Loucy (cell line): ENCODE results near the gene MEIS1.

ENCODE experiments used
- H2AFZ ChIP-seq: fragments of 200-600 bp; sonication (generic); 2 replicates; pipeline ENCODE4 v1.6.0; 2016; ENCODE audit warnings: antibody characterized with exemption, mild to moderate bottlenecking, low read length, moderate library complexity
- H3F3A ChIP-seq: fragments of 200-600 bp; 2 replicates; pipeline ENCODE4 v1.6.0; 2016; ENCODE audit warnings: antibody characterized with exemption, low read depth, mild to moderate bottlenecking
- H3K27me3 ChIP-seq: fragments of 200-600 bp; sonication (generic); 2 replicates; pipeline ENCODE4 v1.6.1; 2014; ENCODE audit warnings: low read length, mild to moderate bottlenecking; ENCODE audit not compliant: insufficient read depth, poor library complexity, severe bottlenecking
- H3K36me3 ChIP-seq: fragments of 200-600 bp; sonication (generic); 2 replicates; pipeline ENCODE4 v1.6.1; 2016; ENCODE audit warnings: low read length; ENCODE audit not compliant: insufficient read depth
- H3K4me1 ChIP-seq: fragments of 200-600 bp; sonication (generic); 2 replicates; pipeline ENCODE4 v1.5.1; 2014; ENCODE audit warnings: low read length, mild to moderate bottlenecking; ENCODE audit not compliant: insufficient read depth, poor library complexity, severe bottlenecking
- H3K4me2 ChIP-seq: fragments of 200-600 bp; sonication (generic); 2 replicates; pipeline ENCODE4 v1.6.0; 2014; ENCODE audit warnings: antibody characterized with exemption, low read length, low read depth, mild to moderate bottlenecking; ENCODE audit not compliant: poor library complexity, severe bottlenecking
- H3K4me3 ChIP-seq: fragments of 200-600 bp; sonication (generic); 2 replicates; pipeline ENCODE4 v1.5.1; 2014; ENCODE audit warnings: low read length, mild to moderate bottlenecking, mixed read lengths; ENCODE audit not compliant: poor library complexity, severe bottlenecking
- H3K79me2 ChIP-seq: fragments of 200-600 bp; sonication (generic); 2 replicates; pipeline ENCODE4 v1.6.1; 2014; ENCODE audit warnings: low read length; ENCODE audit not compliant: insufficient read depth
- H3K9ac ChIP-seq: fragments of 200-600 bp; sonication (generic); 2 replicates; pipeline ENCODE4 v1.6.0; 2014; ENCODE audit warnings: mild to moderate bottlenecking, low read depth, low read length, moderate library complexity; ENCODE audit not compliant: poor library complexity, severe bottlenecking
- H3K9me2 ChIP-seq: fragments of 200-600 bp; sonication (generic); replicated peaks from 2 replicates; pipeline ENCODE4 v1.6.1; 2016; ENCODE audit warnings: low read depth, low read length, mixed read lengths
- H3K9me3 ChIP-seq: fragments of 200-600 bp; sonication (generic); 2 replicates; pipeline ENCODE4 v1.6.1; 2014; ENCODE audit warnings: mild to moderate bottlenecking, antibody characterized with exemption, low read length, low read depth; ENCODE audit not compliant: insufficient read depth
- H4K20me1 ChIP-seq: fragments of 200-600 bp; sonication (generic); 2 replicates; pipeline ENCODE4 v1.6.0; 2014; ENCODE audit warnings: antibody characterized with exemption, low read length, mild to moderate bottlenecking; ENCODE audit not compliant: insufficient read depth, poor library complexity, severe bottlenecking
- EZH2phosphoT487 ChIP-seq: fragments of 200-600 bp; IDR thresholded peaks from 2 replicates; pipeline ENCODE4 v1.6.1; 2018; ENCODE audit warnings: antibody characterized with exemption, mild to moderate bottlenecking, moderate library complexity, borderline replicate concordance
- TF ChIP-seq, protein P1 (sequence below): fragments of 200-600 bp; sonication (generic); conservative IDR thresholded peaks from 2 replicates; pipeline ENCODE4 v1.5.1; 2014; ENCODE audit warnings: mild to moderate bottlenecking, antibody characterized with exemption, low read length

Gene MEIS1

DNA sequence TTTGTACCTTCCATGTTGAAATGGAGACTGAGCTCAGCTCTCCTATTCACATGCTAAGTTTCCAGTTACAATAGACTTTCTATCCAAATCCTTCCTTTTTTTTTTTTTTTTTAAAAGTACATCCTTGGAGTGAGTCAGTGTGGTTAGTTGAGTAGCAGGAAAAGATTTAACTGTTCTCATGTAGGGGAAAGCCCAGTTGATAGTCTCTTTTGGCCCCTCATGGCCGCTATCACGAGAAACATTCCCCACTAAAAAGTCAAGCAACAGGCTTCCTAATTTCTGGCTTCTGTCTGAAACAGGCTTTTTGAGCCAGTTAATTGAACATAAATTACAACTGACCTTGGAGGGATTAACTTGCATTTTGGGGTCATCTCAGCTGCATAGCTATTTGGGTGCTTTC lies 161.3 kb downstream of the MEIS1 start:
- Histone ChIP-seq H3K9me2 (no peaks in the 10 kb centered on the region), H3K4me3 (no peak overlapping the region), H3K79me2 (no peaks in the 10 kb centered on the region), H3K4me1 (no peaks in the 10 kb centered on the region), H3K4me2 (no peak overlapping the region), H4K20me1 (no peaks in the 10 kb centered on the region), H3K27me3 (no peaks in the 10 kb centered on the region), H3K9me3 (no peaks in the 10 kb centered on the region), H2AFZ (no peak overlapping the region), H3F3A (no peaks in the 10 kb centered on the region), H3K36me3 (no peaks in the 10 kb centered on the region), H3K9ac (no peak overlapping the region)
- TF ChIP-seq, protein P1, sequence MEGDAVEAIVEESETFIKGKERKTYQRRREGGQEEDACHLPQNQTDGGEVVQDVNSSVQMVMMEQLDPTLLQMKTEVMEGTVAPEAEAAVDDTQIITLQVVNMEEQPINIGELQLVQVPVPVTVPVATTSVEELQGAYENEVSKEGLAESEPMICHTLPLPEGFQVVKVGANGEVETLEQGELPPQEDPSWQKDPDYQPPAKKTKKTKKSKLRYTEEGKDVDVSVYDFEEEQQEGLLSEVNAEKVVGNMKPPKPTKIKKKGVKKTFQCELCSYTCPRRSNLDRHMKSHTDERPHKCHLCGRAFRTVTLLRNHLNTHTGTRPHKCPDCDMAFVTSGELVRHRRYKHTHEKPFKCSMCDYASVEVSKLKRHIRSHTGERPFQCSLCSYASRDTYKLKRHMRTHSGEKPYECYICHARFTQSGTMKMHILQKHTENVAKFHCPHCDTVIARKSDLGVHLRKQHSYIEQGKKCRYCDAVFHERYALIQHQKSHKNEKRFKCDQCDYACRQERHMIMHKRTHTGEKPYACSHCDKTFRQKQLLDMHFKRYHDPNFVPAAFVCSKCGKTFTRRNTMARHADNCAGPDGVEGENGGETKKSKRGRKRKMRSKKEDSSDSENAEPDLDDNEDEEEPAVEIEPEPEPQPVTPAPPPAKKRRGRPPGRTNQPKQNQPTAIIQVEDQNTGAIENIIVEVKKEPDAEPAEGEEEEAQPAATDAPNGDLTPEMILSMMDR, result no peak
- TF ChIP-seq EZH2phosphoT487, result no peak

DNA sequence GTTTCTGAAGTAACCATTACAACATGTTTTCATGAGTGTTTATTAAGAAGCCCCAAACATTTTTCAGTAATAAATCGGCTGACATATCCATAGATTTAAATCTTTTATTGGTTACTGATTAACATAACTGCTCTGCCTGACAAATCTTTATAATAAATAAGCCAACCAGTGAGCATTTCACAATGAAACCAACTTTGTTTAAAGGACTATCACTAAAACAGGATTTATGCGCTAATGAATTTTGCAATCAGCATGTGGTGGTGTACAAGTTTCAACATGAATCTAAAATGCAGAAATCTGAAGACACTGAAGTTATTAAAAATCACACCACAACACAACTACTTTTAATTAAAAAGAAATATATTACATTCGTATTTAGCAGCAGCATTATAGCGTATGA lies 166.7 kb downstream of the MEIS1 start:
- no peak overlapping the region for H3K9ac ChIP-seq
- no peaks in the 10 kb centered on the region for H3F3A ChIP-seq
- no peaks in the 10 kb centered on the region for H3K4me1 ChIP-seq
- H3K9me2 ChIP-seq, result no peaks in the 10 kb centered on the region
- no peak overlapping the region for H3K4me2 ChIP-seq
- no peaks in the 10 kb centered on the region for H3K27me3 ChIP-seq
- H3K79me2 ChIP-seq, result no peaks in the 10 kb centered on the region
- no peaks in the 10 kb centered on the region for H3K36me3 ChIP-seq
- TF ChIP-seq EZH2phosphoT487, result no peak
- TF ChIP-seq, protein P1, result no peak
- no peak overlapping the region for H2AFZ ChIP-seq
- H3K4me3 ChIP-seq, result no peak overlapping the region
- H3K9me3 ChIP-seq, result no peaks in the 10 kb centered on the region
- no peaks in the 10 kb centered on the region for H4K20me1 ChIP-seq

DNA sequence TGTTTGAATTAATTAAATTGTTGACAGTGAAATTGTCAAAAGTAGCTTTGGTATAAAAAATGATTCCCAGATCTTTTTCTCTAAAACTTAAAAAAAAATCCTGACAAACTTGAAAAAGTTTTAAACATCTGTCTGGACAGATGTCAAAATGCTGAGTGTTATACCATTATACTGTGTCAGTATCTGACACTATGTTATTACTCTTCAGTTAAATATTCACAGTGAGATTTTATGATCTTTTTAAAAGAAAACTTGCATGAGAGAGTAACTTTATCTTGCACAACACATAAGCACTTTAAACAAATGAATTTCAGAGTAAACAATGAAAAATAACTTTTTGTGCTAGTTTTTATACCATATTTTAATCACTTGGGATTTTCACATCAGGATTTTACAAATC lies 167.4 kb downstream of the MEIS1 start:
- no peaks in the 10 kb centered on the region for H3K9me2 ChIP-seq
- no peak overlapping the region for H3K4me3 ChIP-seq
- TF ChIP-seq, protein P1, result no peak
- TF ChIP-seq EZH2phosphoT487, result no peak

More for the DNA sequence above, 167.4 kb downstream of the MEIS1 start:
- H3F3A ChIP-seq, result no peaks in the 10 kb centered on the region
- H3K36me3 ChIP-seq, result no peaks in the 10 kb centered on the region
- H3K27me3 ChIP-seq, result no peaks in the 10 kb centered on the region
- H3K9ac ChIP-seq, result no peak overlapping the region
- no peaks in the 10 kb centered on the region for H4K20me1 ChIP-seq
- H2AFZ ChIP-seq, result no peak overlapping the region
- no peaks in the 10 kb centered on the region for H3K9me3 ChIP-seq
- H3K4me1 ChIP-seq, result no peaks in the 10 kb centered on the region
- no peaks in the 10 kb centered on the region for H3K79me2 ChIP-seq
- H3K4me2 ChIP-seq, result no peak overlapping the region
